ENCODE measurements around the gene PPIH. TPM values are rescaled to one million over a fixed set of nuclear protein-coding genes. Genes with fewer than 3 reads are reported as not detected.
"Not testable (repeated sequence)": the region's sequence is repeated elsewhere in the genome, so short reads cannot be mapped to it uniquely, and the experiment has no call there.

Gene PPIH
- total RNA-seq, 1 experiment from 2014 or later: 79.0 TPM

DNA sequence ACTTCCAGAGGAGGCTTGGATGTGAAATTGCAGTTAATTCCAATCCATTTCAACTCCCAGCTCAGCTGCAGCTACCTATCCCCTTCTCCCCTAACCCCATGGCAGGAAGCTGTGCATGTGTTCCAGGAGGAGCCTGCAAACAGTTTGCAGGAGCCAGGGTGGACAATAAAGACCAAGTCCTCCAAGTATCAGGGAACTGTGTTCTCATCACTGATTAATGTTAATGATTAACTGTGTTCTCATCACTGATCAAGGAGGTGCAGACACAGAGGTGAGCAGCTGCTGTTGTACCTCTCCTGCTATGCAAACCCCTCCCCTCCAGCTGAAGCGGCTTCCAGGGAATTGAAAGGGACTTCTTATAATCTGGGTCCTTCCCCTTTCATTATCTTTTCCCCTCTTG lies 62.6 kb downstream of the PPIH start:
- H3K4me3 ChIP-seq (ENCODE audit: low read depth, low read length, poor library complexity, severe bottlenecking): no peak overlapping the region
- H3K27ac ChIP-seq (ENCODE audit: low read depth, low read length, poor library complexity, severe bottlenecking): no peak overlapping the region
- H3K36me3 ChIP-seq (ENCODE audit: insufficient read depth, low read length, poor library complexity, severe bottlenecking): no peaks in the 10 kb centered on the region
- intact Hi-C loops (cut with micrococcal nuclease; ENCODE audit: unreplicated experiment): no loop called here
- ChIA-PET POLR2A (ENCODE audit: low non-redundant PET) (no interaction called here), CTCF (no interaction called here)
- H3K27me3 ChIP-seq (replicated peaks; ENCODE audit: insufficient read depth, low read depth, low read length, poor library complexity): no peaks in the 10 kb centered on the region
- no peaks in the 10 kb centered on the region for H3K9me3 ChIP-seq (ENCODE audit: low read depth, low read length, poor library complexity, severe bottlenecking)
- BruUV-seq (replicated peaks): no TSS peak
- H3K4me1 ChIP-seq (ENCODE audit: insufficient read depth, low read length, poor library complexity, severe bottlenecking): no peaks in the 10 kb centered on the region
- TF ChIP-seq, protein P1, sequence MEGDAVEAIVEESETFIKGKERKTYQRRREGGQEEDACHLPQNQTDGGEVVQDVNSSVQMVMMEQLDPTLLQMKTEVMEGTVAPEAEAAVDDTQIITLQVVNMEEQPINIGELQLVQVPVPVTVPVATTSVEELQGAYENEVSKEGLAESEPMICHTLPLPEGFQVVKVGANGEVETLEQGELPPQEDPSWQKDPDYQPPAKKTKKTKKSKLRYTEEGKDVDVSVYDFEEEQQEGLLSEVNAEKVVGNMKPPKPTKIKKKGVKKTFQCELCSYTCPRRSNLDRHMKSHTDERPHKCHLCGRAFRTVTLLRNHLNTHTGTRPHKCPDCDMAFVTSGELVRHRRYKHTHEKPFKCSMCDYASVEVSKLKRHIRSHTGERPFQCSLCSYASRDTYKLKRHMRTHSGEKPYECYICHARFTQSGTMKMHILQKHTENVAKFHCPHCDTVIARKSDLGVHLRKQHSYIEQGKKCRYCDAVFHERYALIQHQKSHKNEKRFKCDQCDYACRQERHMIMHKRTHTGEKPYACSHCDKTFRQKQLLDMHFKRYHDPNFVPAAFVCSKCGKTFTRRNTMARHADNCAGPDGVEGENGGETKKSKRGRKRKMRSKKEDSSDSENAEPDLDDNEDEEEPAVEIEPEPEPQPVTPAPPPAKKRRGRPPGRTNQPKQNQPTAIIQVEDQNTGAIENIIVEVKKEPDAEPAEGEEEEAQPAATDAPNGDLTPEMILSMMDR (conservative IDR thresholded peaks at IDR 0.05; ENCODE audit: low read depth, low read length): no peak
- no peak for DNase-seq (ENCODE audit: low spot score)

DNA sequence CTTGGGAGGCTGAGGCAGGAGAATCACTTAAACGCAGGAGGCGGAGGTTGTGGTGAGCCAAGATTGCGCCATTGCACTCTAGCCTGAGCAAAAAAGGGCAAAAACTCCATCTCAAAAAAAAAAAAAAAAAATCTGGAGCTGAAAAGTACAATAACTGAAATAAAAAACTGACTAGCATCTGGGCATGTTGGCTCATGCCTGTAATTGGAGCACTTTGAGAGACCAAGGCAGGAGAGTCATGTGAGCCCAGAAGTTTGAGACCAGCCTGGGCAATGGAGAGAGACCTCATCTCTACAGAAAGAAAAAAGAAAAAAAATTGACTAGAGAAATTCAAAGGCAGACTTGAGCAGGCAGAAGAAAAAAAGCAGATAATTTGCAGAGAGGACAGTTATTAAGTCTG lies 63.7 kb downstream of the PPIH start:
- POLR2A ChIA-PET (ENCODE audit: low non-redundant PET): no interaction called here
- CTCF ChIA-PET: no interaction called here

DNA sequence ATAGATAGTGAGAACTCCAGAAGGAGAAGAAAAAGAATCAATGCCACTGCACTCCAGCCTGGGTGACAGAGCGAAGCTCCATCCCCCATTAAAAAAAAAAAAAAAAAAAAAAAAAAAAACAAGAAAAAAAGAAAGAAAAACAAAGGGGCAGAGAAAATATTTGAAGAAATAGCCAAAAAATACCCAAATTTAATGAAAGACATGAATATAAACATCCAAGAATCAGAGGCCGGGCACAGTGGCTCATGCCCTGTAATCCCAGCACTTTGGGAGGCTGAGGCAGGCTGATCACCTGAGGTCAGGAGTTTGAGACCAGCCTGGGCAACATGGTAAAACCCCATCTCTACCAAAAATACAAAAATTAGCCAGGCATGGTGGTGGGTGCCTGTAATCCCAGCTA lies 64.2 kb downstream of the PPIH start:
- H3K4me1 ChIP-seq (ENCODE audit: insufficient read depth, low read length, poor library complexity, severe bottlenecking); BruUV-seq (replicated peaks); CTCF ChIA-PET; intact Hi-C loops (cut with micrococcal nuclease; ENCODE audit: unreplicated experiment); DNase-seq (ENCODE audit: low spot score); H3K4me3 ChIP-seq (ENCODE audit: low read depth, low read length, poor library complexity, severe bottlenecking); H3K36me3 ChIP-seq (ENCODE audit: insufficient read depth, low read length, poor library complexity, severe bottlenecking); H3K27me3 ChIP-seq (replicated peaks; ENCODE audit: insufficient read depth, low read depth, low read length, poor library complexity); H3K9me3 ChIP-seq (ENCODE audit: low read depth, low read length, poor library complexity, severe bottlenecking); H3K27ac ChIP-seq (ENCODE audit: low read depth, low read length, poor library complexity, severe bottlenecking): not testable (repeated sequence)
- POLR2A ChIA-PET (ENCODE audit: low non-redundant PET): interaction anchor here (0.7 kb wide), 1 partner anchor 182 kb away, joined by 3 read pairs; no protein-coding TSS in a partner anchor

More for the DNA sequence above, 63.7 kb downstream of the PPIH start:
- no peaks in the 10 kb centered on the region for H3K36me3 ChIP-seq (ENCODE audit: insufficient read depth, low read length, poor library complexity, severe bottlenecking)
- no TSS peak for BruUV-seq (replicated peaks)
- no peak for TF ChIP-seq EZH2 (IDR thresholded peaks at IDR 0.05; ENCODE audit: borderline replicate concordance, low read depth, low read length, poor library complexity, severe bottlenecking)
- TF ChIP-seq, protein P1 (conservative IDR thresholded peaks at IDR 0.05; ENCODE audit: low read depth, low read length): no peak
- DNase-seq (ENCODE audit: low spot score): no peak
- H3K4me1 ChIP-seq (ENCODE audit: insufficient read depth, low read length, poor library complexity, severe bottlenecking): no peaks in the 10 kb centered on the region
- no peak overlapping the region for H3K27ac ChIP-seq (ENCODE audit: low read depth, low read length, poor library complexity, severe bottlenecking)
- H3K9me3 ChIP-seq (ENCODE audit: low read depth, low read length, poor library complexity, severe bottlenecking): no peaks in the 10 kb centered on the region
- no peaks in the 10 kb centered on the region for H3K27me3 ChIP-seq (replicated peaks; ENCODE audit: insufficient read depth, low read depth, low read length, poor library complexity)
- no peak overlapping the region for H3K4me3 ChIP-seq (ENCODE audit: low read depth, low read length, poor library complexity, severe bottlenecking)
- intact Hi-C loops (cut with micrococcal nuclease; ENCODE audit: unreplicated experiment): no loop called here

DNA sequence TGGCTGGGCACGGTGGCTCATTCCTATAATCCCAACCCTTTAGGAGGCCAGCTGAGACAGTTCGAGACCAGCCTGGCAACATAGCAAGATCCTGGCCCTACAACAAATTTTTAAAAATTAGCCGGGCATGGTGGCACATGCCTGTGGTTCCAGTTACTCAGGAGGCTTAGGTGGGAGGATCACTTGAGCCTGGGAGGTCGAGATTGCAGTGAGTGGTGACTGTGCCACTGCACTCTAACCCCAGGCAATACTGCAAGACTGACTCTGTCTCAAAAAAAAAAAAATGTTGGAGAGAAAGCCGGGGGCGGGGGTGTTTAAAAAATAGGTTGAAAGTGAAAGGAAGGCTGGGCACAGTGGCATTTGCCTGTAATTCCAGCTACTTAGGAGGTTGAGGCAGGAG lies 65.3 kb downstream of the PPIH start:
- BruUV-seq (replicated peaks): no TSS peak

DNA sequence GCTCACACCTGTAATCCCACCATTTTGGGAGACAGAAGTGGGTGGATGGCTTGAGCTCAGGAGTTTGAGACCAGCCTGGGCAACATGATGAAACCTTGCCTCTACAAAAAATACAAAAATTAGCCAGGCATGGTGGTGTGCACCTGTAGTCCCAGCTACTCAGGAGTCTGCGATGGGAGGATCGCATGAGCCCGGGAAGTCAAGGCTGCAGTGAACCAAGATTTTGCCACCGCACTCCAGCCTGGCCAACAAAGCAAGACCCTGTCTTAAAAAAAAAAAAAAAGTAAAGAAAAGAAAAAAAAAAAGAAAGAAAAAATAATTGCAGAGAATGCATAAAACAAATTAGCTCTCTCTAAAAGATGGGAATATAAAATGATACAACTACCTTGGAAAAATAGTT lies 67.6 kb downstream of the PPIH start:
- H3K4me3 ChIP-seq (ENCODE audit: low read depth, low read length, poor library complexity, severe bottlenecking); DNase-seq (ENCODE audit: low spot score); H3K36me3 ChIP-seq (ENCODE audit: insufficient read depth, low read length, poor library complexity, severe bottlenecking); POLR2A ChIA-PET (ENCODE audit: low non-redundant PET); H3K27ac ChIP-seq (ENCODE audit: low read depth, low read length, poor library complexity, severe bottlenecking); H3K4me1 ChIP-seq (ENCODE audit: insufficient read depth, low read length, poor library complexity, severe bottlenecking); H3K9me3 ChIP-seq (ENCODE audit: low read depth, low read length, poor library complexity, severe bottlenecking); intact Hi-C loops (cut with micrococcal nuclease; ENCODE audit: unreplicated experiment); CTCF ChIA-PET; BruUV-seq (replicated peaks); H3K27me3 ChIP-seq (replicated peaks; ENCODE audit: insufficient read depth, low read depth, low read length, poor library complexity): not testable (repeated sequence)

More for the DNA sequence above, 65.3 kb downstream of the PPIH start:
- H3K27ac ChIP-seq (ENCODE audit: low read depth, low read length, poor library complexity, severe bottlenecking): no peak overlapping the region
- H3K36me3 ChIP-seq (ENCODE audit: insufficient read depth, low read length, poor library complexity, severe bottlenecking): no peaks in the 10 kb centered on the region
- no peaks in the 10 kb centered on the region for H3K27me3 ChIP-seq (replicated peaks; ENCODE audit: insufficient read depth, low read depth, low read length, poor library complexity)
- ChIA-PET CTCF (interaction anchor here (0.7 kb wide), 1 partner anchor 154 kb away, joined by 3 read pairs; no protein-coding TSS in a partner anchor), POLR2A (ENCODE audit: low non-redundant PET) (no interaction called here)
- no peaks in the 10 kb centered on the region for H3K4me1 ChIP-seq (ENCODE audit: insufficient read depth, low read length, poor library complexity, severe bottlenecking)
- intact Hi-C loops (cut with micrococcal nuclease; ENCODE audit: unreplicated experiment): no loop called here
- H3K4me3 ChIP-seq (ENCODE audit: low read depth, low read length, poor library complexity, severe bottlenecking): no peak overlapping the region
- no peak for DNase-seq (ENCODE audit: low spot score)
- no peaks in the 10 kb centered on the region for H3K9me3 ChIP-seq (ENCODE audit: low read depth, low read length, poor library complexity, severe bottlenecking)
- TF ChIP-seq, protein P1 (conservative IDR thresholded peaks at IDR 0.05; ENCODE audit: low read depth, low read length): no peak
- TF ChIP-seq EZH2 (IDR thresholded peaks at IDR 0.05; ENCODE audit: borderline replicate concordance, low read depth, low read length, poor library complexity, severe bottlenecking): no peak
